Measurements from ENCODE around the gene STK39. TPM values are rescaled to one million over a fixed set of nuclear protein-coding genes. Genes with fewer than 3 reads are reported as not detected.

STK39 gene
- total and polyA plus RNA-seq, 2 of the 4 experiments (the other 2 are of a cell fraction) = 11.8 to 16.4 TPM

GRCh38 chr2:168096158-168096557 lies 151.2 kb downstream of the STK39 start:
- Histone ChIP-seq H3K9me3 (ENCODE audit: control insufficient read depth, insufficient read depth, low read length) (no peaks in the 10 kb centered on the region), H2BK20ac (ENCODE audit: low read depth, low read length) (no peak overlapping the region), H3K79me1 (ENCODE audit: low read depth in 1 of 2, low read length in 2 of 2) (peaks cover 6 to 26% of the 10 kb centered on the region in 2 experiments; a peak in 3 of 4 replicates), H4K91ac (ENCODE audit: insufficient read depth, low read depth, low read length) (no peak overlapping the region), H3K9me1 (ENCODE audit: insufficient read depth, low read length) (peaks cover 12% of the 10 kb centered on the region), H2AK9ac (replicated peaks; ENCODE audit: low read depth, low read length, poor library complexity) (no peak overlapping the region), H3K4me2 (ENCODE audit: low read depth, low read length) (no peak overlapping the region), H2BK15ac (ENCODE audit: low read depth, low read length) (no peak overlapping the region), H2AK5ac (ENCODE audit: low read depth, low read length) (no peak overlapping the region), H4K5ac (ENCODE audit: low read depth, low read length) (no peak overlapping the region), H2AFZ (replicated peaks; ENCODE audit: low read length, poor library complexity) (no peak overlapping the region), H3K23ac (ENCODE audit: low read depth, low read length) (no peak overlapping the region), H3K27ac (ENCODE audit: insufficient read depth, low read length) (no peak overlapping the region), H3K56ac (ENCODE audit: extremely low read depth, insufficient read depth, low read length) (no peak overlapping the region), H4K8ac (ENCODE audit: low read depth in 2 of 2, low read length in 2 of 2) (no peak overlapping the region), H3K4me1 (ENCODE audit: control insufficient read depth, insufficient read depth, low read length) (no peaks in the 10 kb centered on the region), H3K36me3 (ENCODE audit: control insufficient read depth, insufficient read depth, low read length) (peaks cover 7% of the 10 kb centered on the region), H3K9ac (ENCODE audit: low read depth, low read length) (no peak overlapping the region), H3K18ac (ENCODE audit: low read depth, low read length) (no peak overlapping the region), H3K4me3 (ENCODE audit: insufficient read depth, low read depth, low read length) (no peak overlapping the region), H3K14ac (replicated peaks; ENCODE audit: low read depth, low read length) (no peak overlapping the region), H3K27me3 (ENCODE audit: control insufficient read depth, insufficient read depth, low read length) (no peaks in the 10 kb centered on the region), H2BK5ac (ENCODE audit: low read depth, low read length, poor library complexity, severe bottlenecking) (no peak overlapping the region), H3K4ac (ENCODE audit: low read depth, low read length) (no peak overlapping the region), H4K20me1 (ENCODE audit: insufficient read depth, low read length) (no peaks in the 10 kb centered on the region), H2BK120ac (ENCODE audit: low read depth, low read length) (no peak overlapping the region)
- in situ Hi-C loops (cut with MboI; ENCODE audit: low sequenced_read_pairs) = no loop called here
- ATAC-seq (ENCODE audit: low read depth) (no peak), DNase-seq (no peak)
- dilution Hi-C loops (cut with HindIII; ENCODE audit: low sequenced_read_pairs, unreplicated experiment) = no loop called here
- no TSS peak for BruUV-seq (replicated peaks)
- CTCF ChIA-PET = no interaction called here
- no CpG with 5 or more reads among the region's 3 CpGs for WGBS, 2 experiments (ENCODE audit: extremely low coverage in 2 of 2, insufficient read length in 1 of 2)
- TF ChIP-seq USF2 (IDR thresholded peaks at IDR 0.05; ENCODE audit: low read depth, low read length) (no peak), FOS (IDR thresholded peaks at IDR 0.05; ENCODE audit: low read depth, low read length) (no peak), NFE2L2 (IDR thresholded peaks at IDR 0.05; ENCODE audit: low read depth, low read length) (no peak), MAZ (IDR thresholded peaks at IDR 0.05; ENCODE audit: borderline replicate concordance, low read depth, low read length) (no peak), SMC3 (IDR thresholded peaks at IDR 0.05; ENCODE audit: low read depth, low read length) (no peak), CEBPB (IDR thresholded peaks at IDR 0.05; ENCODE audit: low read depth, low read length) (no peak), CHD1 (IDR thresholded peaks at IDR 0.05; ENCODE audit: low read depth, low read length) (no peak), MXI1 (IDR thresholded peaks at IDR 0.05; ENCODE audit: borderline replicate concordance, low read depth, low read length) (no peak), CTCF (conservative IDR thresholded peaks at IDR 0.05; ENCODE audit: low read depth, low read length) (no peak), POLR2A (IDR thresholded peaks at IDR 0.05; ENCODE audit: low read depth, low read length) (no peak), RCOR1 (IDR thresholded peaks at IDR 0.05; ENCODE audit: insufficient replicate concordance, low read length) (no peak), MAFK (IDR thresholded peaks at IDR 0.05; ENCODE audit: low read depth, low read length) (no peak), ELK1 (IDR thresholded peaks at IDR 0.05; ENCODE audit: borderline replicate concordance, low read depth, low read length) (no peak), RAD21 (IDR thresholded peaks at IDR 0.05; ENCODE audit: low read length) (no peak), BHLHE40 (IDR thresholded peaks at IDR 0.05; ENCODE audit: low read depth, low read length) (no peak), RFX5 (IDR thresholded peaks at IDR 0.05; ENCODE audit: low read depth, low read length) (no peak)
- POLR2A ChIA-PET (ENCODE audit: unreplicated experiment) = no interaction called here
- intact Hi-C loops (cut with micrococcal nuclease) = no loop called here
